Keratinocyte (primary cell): ENCODE data around the gene C2orf76. TPM values are rescaled to one million over a fixed set of nuclear protein-coding genes. Genes with fewer than 3 reads are reported as not detected.

Source experiments
- DNase-seq: peaks from one replicate; pipeline ENCODE4 v3.0.0-alpha.2; 2011; ENCODE audit warnings: low read depth, missing footprints, low spot score
- FAIRE-seq: peaks from 2 replicates; lab custom pipeline; 2011; peaks lifted over from hg19 to GRCh38; lab: Jason Lieb, UNC
- H2AFZ ChIP-seq: 2 replicates; pipeline ENCODE4 v1.6.0; 2012; ENCODE audit warnings: low read length, control low read depth, inconsistent platforms; ENCODE audit not compliant: control insufficient read depth
- H3K27ac ChIP-seq: 2 replicates; pipeline ENCODE4 v1.5.1; 2011; ENCODE audit warnings: low read length; ENCODE audit not compliant: control insufficient read depth, insufficient read depth
- H3K27me3 ChIP-seq: 3 replicates; pipeline ENCODE4 v1.6.0; 2011; ENCODE audit warnings: low read length; ENCODE audit not compliant: control insufficient read depth, insufficient read depth; ENCODE audit errors: extremely low read depth
- H3K36me3 ChIP-seq, 2 experiments: 2 replicates in 1 of 2; 3 replicates in 1 of 2; pipeline ENCODE4 v1.5.1; 2011; ENCODE audit warnings: low read length in 2 of 2, mild to moderate bottlenecking in 1 of 2; ENCODE audit not compliant: control insufficient read depth in 2 of 2, insufficient read depth in 2 of 2; ENCODE audit errors: extremely low read depth in 1 of 2
- H3K4me1 ChIP-seq: 3 replicates; pipeline ENCODE4 v1.5.1; 2011; ENCODE audit warnings: low read length; ENCODE audit not compliant: control insufficient read depth, insufficient read depth; ENCODE audit errors: extremely low read depth
- H3K4me2 ChIP-seq: 3 replicates; pipeline ENCODE4 v1.6.0; 2011; ENCODE audit warnings: low read depth, low read length; ENCODE audit not compliant: control insufficient read depth, insufficient read depth; ENCODE audit errors: extremely low read depth
- H3K4me3 ChIP-seq, 3 experiments: fragments of 200-600 bp in 1 of 3; sonication (generic) in 1 of 3; 2 replicates in 2 of 3; 3 replicates in 1 of 3; pipeline ENCODE4 v1.5.1; 2011 to 2016; ENCODE audit warnings: low read length in 3 of 3, mild to moderate bottlenecking in 3 of 3, control low read depth in 2 of 3, inconsistent platforms in 1 of 3, low read depth in 1 of 3, mixed read lengths in 1 of 3, mixed run types in 1 of 3, moderate library complexity in 1 of 3; ENCODE audit not compliant: control insufficient read depth in 2 of 3, insufficient read depth in 2 of 3; ENCODE audit errors: extremely low read depth in 1 of 3
- H3K79me2 ChIP-seq: 2 replicates; pipeline ENCODE4 v1.6.0; 2012; ENCODE audit warnings: low read length; ENCODE audit not compliant: control insufficient read depth, insufficient read depth
- H3K9ac ChIP-seq: 3 replicates; pipeline ENCODE4 v1.6.0; 2011; ENCODE audit warnings: low read length; ENCODE audit not compliant: control insufficient read depth, insufficient read depth; ENCODE audit errors: extremely low read depth
- H3K9me1 ChIP-seq: 3 replicates; pipeline ENCODE4 v1.6.0; 2011; ENCODE audit warnings: low read length; ENCODE audit not compliant: control insufficient read depth, insufficient read depth; ENCODE audit errors: extremely low read depth
- H3K9me3 ChIP-seq: 2 replicates; pipeline ENCODE4 v1.5.1; 2012; ENCODE audit warnings: low read depth, low read length; ENCODE audit not compliant: control insufficient read depth
- H4K20me1 ChIP-seq: 3 replicates; pipeline ENCODE4 v1.6.0; 2011; ENCODE audit warnings: low read length; ENCODE audit not compliant: control insufficient read depth, insufficient read depth; ENCODE audit errors: extremely low read depth
- EZH2 ChIP-seq: IDR thresholded peaks from one replicate; pipeline ENCODE4 v1.6.1; 2012; ENCODE audit warnings: inconsistent platforms, mild to moderate bottlenecking, low read length, moderate library complexity
- dilution Hi-C: fragments of 300-500 bp; cut with MboI; formaldehyde crosslinking; loops from one replicate; pipeline ENCODE4 v1.7.0; 2020; ENCODE audit warnings: low sequenced_read_pairs; ENCODE audit not compliant: extremely low pct_ligation_motif_present
- polyA plus RNA-seq, 5 experiments: library from polyadenylated mRNA; depleted of rRNA in 3 of 5; stranded (reverse) in 3 of 5; stranded (forward) in 1 of 5; unstranded in 1 of 5; fragments of >200 nt; gene quantifications; 1 replicate in 1 of 5; 2 replicates in 3 of 5; 3 replicates in 1 of 5; pipeline versions ENCODE4 v1.2.1 to v1.2.3, GENCODE V29; 2011 to 2012; ENCODE audit warnings: missing spikeins in 2 of 5, low read depth in 1 of 5, low replicate concordance in 1 of 5
- TF ChIP-seq, protein P1 (sequence below), 3 experiments: IDR thresholded peaks in 1 of 3; conservative IDR thresholded peaks in 1 of 3; optimal IDR thresholded peaks in 1 of 3; 2 replicates in 2 of 3; 3 replicates in 1 of 3; pipeline versions ENCODE3 to v1.5.1; 2011; ENCODE audit warnings: low read length in 3 of 3, mild to moderate bottlenecking in 3 of 3, moderate library complexity in 2 of 3, control low read depth in 1 of 3, inconsistent platforms in 1 of 3; ENCODE audit not compliant: insufficient read depth in 2 of 3; ENCODE audit errors: extremely low read depth in 1 of 3

C2orf76 gene
- polyA plus RNA-seq, 1 donor (not counting 4 experiments of a cell fraction or from before 2014, with no cell fraction given) = 17.9 TPM

GRCh38 chr2:119333360-119333759 lies 33.3 kb downstream of the C2orf76 start:
- H3K9me3 ChIP-seq = no peaks in the 10 kb centered on the region
- no peak overlapping the region for H3K4me2 ChIP-seq
- H3K9ac ChIP-seq = no peak overlapping the region
- no peaks in the 10 kb centered on the region for H3K9me1 ChIP-seq
- TF ChIP-seq EZH2 = no peak
- TF ChIP-seq, protein P1, sequence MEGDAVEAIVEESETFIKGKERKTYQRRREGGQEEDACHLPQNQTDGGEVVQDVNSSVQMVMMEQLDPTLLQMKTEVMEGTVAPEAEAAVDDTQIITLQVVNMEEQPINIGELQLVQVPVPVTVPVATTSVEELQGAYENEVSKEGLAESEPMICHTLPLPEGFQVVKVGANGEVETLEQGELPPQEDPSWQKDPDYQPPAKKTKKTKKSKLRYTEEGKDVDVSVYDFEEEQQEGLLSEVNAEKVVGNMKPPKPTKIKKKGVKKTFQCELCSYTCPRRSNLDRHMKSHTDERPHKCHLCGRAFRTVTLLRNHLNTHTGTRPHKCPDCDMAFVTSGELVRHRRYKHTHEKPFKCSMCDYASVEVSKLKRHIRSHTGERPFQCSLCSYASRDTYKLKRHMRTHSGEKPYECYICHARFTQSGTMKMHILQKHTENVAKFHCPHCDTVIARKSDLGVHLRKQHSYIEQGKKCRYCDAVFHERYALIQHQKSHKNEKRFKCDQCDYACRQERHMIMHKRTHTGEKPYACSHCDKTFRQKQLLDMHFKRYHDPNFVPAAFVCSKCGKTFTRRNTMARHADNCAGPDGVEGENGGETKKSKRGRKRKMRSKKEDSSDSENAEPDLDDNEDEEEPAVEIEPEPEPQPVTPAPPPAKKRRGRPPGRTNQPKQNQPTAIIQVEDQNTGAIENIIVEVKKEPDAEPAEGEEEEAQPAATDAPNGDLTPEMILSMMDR (optimal IDR thresholded peaks at IDR 0.05 in 1 of 3, IDR thresholded peaks at IDR 0.05 in 1 of 3, conservative IDR thresholded peaks at IDR 0.05 in 1 of 3; ENCODE audit: extremely low read depth in 1 of 3, insufficient read depth in 2 of 3, low read length in 3 of 3) = no peak
- no peak for DNase-seq
- no peaks in the 10 kb centered on the region for H3K27me3 ChIP-seq
- no peaks in the 10 kb centered on the region for H3K36me3 ChIP-seq
- no peak overlapping the region for H2AFZ ChIP-seq
- no peak overlapping the region for H3K27ac ChIP-seq
- no peaks in the 10 kb centered on the region for H4K20me1 ChIP-seq
- no peaks in the 10 kb centered on the region for H3K4me1 ChIP-seq
- H3K79me2 ChIP-seq = no peaks in the 10 kb centered on the region
- no peak overlapping the region for H3K4me3 ChIP-seq
- no peak for FAIRE-seq
- dilution Hi-C loops = no loop called here

DNA sequence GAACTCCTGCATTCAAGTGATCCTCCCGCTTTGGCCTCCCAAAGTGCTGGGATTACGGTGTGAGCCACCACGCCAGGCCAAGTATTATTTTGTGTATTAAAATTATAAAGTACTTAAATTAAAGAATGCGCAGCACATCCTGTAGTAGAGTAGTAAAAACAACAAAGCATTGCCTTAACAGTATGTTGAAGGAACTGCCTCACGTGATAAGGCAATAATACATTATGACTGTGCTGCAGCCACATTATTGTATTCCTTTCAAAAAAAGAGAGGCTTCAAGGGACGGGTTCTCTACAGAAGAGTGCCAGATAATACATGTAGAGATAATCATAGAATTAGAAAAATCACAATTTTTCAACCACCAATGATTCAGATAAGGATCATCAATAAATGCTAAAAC lies 33.7 kb downstream of the C2orf76 start:
- no peak for DNase-seq
- Histone ChIP-seq H4K20me1 (no peaks in the 10 kb centered on the region), H3K27me3 (no peaks in the 10 kb centered on the region), H3K79me2 (no peaks in the 10 kb centered on the region), H3K4me2 (no peak overlapping the region), H3K9ac (no peak overlapping the region), H3K4me3 (no peak overlapping the region), H2AFZ (no peak overlapping the region), H3K27ac (no peak overlapping the region), H3K36me3 (no peaks in the 10 kb centered on the region), H3K4me1 (no peaks in the 10 kb centered on the region), H3K9me1 (no peaks in the 10 kb centered on the region), H3K9me3 (no peaks in the 10 kb centered on the region)
- FAIRE-seq = no peak
- TF ChIP-seq, protein P1 (optimal IDR thresholded peaks at IDR 0.05 in 1 of 3, IDR thresholded peaks at IDR 0.05 in 1 of 3, conservative IDR thresholded peaks at IDR 0.05 in 1 of 3; ENCODE audit: extremely low read depth in 1 of 3, insufficient read depth in 2 of 3, low read length in 3 of 3) = no peak
- no peak for TF ChIP-seq EZH2
- dilution Hi-C loops = no loop called here
